SHP77 treated with DMSO at 0.1 percent for 48 hours (cell line): ENCODE results near the gene LGALS3BP.

Experiments used
- DNase-seq: peaks from one replicate; lab custom pipeline; 2025; lab: John Stamatoyannopoulos, UW

Gene LGALS3BP

GRCh38 chr17:79012563-79013134, 32.9 kb upstream of the LGALS3BP start:
- DNase-seq, result no peak

- DNase-seq, result no peak
Observed at GRCh38 chr17:79011451-79012147, 31.9 kb upstream of the LGALS3BP start.

- no peak for DNase-seq
Observed at GRCh38 chr17:79010304-79010646, 30.6 kb upstream of the LGALS3BP start.

- peak; percentile 51 for DNase-seq
Observed at GRCh38 chr17:79009397-79010303, 29.9 kb upstream of the LGALS3BP start, which contains the start of gene CANT1. TSS of gene CANT1 (minus strand) at chr17:79009764. CDS start at chr17:78997622, 12,142 bp downstream.

GRCh38 chr17:79008666-79009387, 29.1 kb upstream of the LGALS3BP start:
- no peak for DNase-seq

GRCh38 chr17:79007504-79008381, 28.0 kb upstream of the LGALS3BP start:
- DNase-seq, result no peak

GRCh38 chr17:79006794-79007503, 27.2 kb upstream of the LGALS3BP start:
- no peak for DNase-seq

GRCh38 chr17:79006046-79006445, 26.3 kb upstream of the LGALS3BP start:
- no peak for DNase-seq

GRCh38 chr17:79005063-79005861, 25.5 kb upstream of the LGALS3BP start:
- peak; percentile 21 for DNase-seq

- no peak for DNase-seq
Observed at GRCh38 chr17:79003661-79004411, 24.1 kb upstream of the LGALS3BP start.

- no peak for DNase-seq
Observed at GRCh38 chr17:79002796-79003593, 23.3 kb upstream of the LGALS3BP start.

GRCh38 chr17:79002291-79002690, 22.6 kb upstream of the LGALS3BP start:
- no peak for DNase-seq

- no peak for DNase-seq
Observed at GRCh38 chr17:79001190-79002020, 21.7 kb upstream of the LGALS3BP start.

- no peak for DNase-seq
Observed at GRCh38 chr17:79000396-79001189, 20.9 kb upstream of the LGALS3BP start.

GRCh38 chr17:78999947-79000395, 20.2 kb upstream of the LGALS3BP start:
- no peak for DNase-seq

GRCh38 chr17:78999056-78999768, 19.5 kb upstream of the LGALS3BP start:
- DNase-seq, result no peak
